Epithelial cell of proximal tubule (primary cell): ENCODE measurements around the gene WDFY4. TPM values are rescaled to one million over a fixed set of nuclear protein-coding genes. Genes with fewer than 3 reads are reported as not detected.

Source experiments
- DNase-seq: peaks from one replicate; pipeline ENCODE4 v3.0.0-alpha.2; 2011; ENCODE audit warnings: low read depth
- H3K4me3 ChIP-seq: 2 replicates; pipeline ENCODE4 v1.5.1; 2011; ENCODE audit warnings: low read depth, mild to moderate bottlenecking, low read length
- CTCF ChIP-seq: conservative IDR thresholded peaks from 2 replicates; pipeline ENCODE4 v1.5.1; 2012; ENCODE audit warnings: low read depth, mild to moderate bottlenecking, low read length
- total RNA-seq: library from RNA; depleted of rRNA; stranded (reverse); fragments of >200 nt; gene quantifications from 2 replicates; pipeline ENCODE4 v1.2.3, GENCODE V29; 2015

The WDFY4 gene
- total RNA-seq, 1 donor from 2014 or later: not detected

DNA sequence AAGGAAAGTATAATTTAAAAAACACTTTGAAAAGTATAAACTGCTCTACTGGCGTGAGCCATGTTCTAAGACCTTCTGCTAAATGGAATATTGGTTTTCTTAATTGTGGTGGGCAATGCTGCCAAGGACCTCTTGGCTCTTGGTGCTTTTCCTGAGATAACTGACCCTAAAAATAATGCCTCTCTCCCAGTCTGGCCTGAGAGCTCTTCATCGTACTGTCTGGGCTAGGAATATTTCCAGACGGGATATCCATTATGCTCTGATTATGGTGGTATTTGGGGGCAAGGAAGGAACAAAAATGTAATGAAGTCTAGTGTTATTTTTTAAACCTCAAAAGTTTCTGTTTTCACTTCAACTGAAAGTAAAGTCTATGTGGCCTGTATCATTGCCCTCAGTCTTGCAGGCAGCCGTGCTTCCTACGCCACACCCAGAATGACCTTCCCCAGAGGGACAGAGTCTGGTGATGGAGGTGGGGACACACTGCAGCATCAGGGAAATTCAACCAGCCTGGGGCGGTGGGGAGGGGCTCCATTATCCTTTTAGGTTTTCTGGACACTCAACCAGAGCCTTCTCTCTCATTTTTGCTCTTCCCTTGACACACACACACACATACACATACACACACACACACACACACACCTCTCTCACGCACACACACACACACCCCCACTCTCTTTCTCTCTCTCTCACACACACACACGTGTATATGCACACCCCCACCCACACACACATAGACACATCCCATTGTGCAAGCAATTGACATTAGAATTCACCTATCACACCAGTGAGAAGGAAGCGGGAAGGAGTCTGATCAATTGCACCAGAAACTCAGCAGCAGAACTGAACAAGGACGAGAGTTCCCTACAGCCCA lies 155.4 kb downstream of the WDFY4 start:
- DNase-seq: no peak
- TF ChIP-seq CTCF: no peak
- H3K4me3 ChIP-seq: no peak overlapping the region

DNA sequence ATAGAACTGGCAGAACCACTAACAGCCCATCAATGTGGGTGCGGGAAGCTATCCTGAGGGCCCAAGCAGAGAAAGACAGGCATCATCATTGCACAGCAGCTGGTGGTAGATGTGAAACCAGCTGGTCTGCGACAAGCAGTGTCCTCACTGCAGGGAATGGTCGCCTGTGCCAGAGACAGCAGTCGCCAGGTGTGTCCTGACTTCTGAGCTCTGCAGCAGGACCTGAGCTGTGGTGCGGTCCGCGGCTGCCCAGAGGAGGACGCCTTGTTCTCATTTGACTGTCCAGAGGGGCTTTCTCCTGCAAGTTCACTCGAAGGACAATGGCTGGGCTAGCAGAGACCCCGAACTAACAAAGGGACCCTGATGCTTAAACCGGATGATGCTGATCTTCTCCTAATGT lies 157.6 kb downstream of the WDFY4 start:
- H3K4me3 ChIP-seq: no peak overlapping the region
- no peak for TF ChIP-seq CTCF
- no peak for DNase-seq

- no peak for DNase-seq
- no peak overlapping the region for H3K4me3 ChIP-seq
- TF ChIP-seq CTCF: no peak
These were observed 158.5 kb downstream of the WDFY4 start for GRCh38 chr10:48843198-48843597.

DNA sequence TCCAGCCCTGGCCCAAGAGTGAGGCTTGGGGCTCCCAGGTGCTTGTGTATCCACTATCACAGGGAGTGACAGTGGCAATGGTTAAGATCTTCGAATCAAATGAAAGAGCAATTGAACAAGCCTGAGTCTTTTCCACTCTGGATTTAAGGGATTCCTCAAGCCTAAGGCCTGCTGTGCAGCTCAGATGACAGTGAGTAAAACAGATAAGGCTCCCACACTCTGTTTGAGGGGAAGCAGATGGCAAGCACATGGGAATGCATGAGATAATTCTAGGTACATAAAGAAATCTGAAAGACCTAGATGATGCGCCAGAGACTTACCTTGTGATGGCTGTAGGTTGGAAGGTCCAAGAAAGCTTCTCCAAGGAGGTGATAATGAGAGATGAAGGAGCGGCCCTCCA lies 159.9 kb downstream of the WDFY4 start:
- DNase-seq: no peak
- TF ChIP-seq CTCF: no peak
- no peak overlapping the region for H3K4me3 ChIP-seq

GRCh38 chr10:48845512-48845911 lies 160.8 kb downstream of the WDFY4 start:
- TF ChIP-seq CTCF: no peak
- no peak overlapping the region for H3K4me3 ChIP-seq

DNA sequence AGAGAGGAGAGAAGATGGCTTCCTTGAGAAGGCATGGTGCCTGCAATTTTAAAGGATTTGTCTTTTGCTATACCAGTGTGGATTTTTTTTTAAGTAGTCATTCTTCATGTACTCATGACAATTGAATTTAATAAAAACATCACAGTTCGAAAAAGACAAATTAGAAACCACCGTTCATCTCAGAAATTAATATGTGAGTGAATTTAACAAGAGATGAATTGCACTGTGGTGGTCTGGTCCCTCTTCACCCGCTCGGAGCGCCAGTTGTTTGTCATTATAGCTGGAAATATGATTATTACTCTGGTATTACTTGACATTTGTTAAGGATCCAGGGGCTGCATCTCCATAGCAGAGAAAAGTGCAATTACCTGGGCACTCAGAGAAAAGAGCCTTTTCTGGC lies 163.0 kb downstream of the WDFY4 start:
- TF ChIP-seq CTCF: no peak
- H3K4me3 ChIP-seq: no peak overlapping the region
- DNase-seq: no peak

More at GRCh38 chr10:48845512-48845911, 160.8 kb downstream of the WDFY4 start:
- no peak for DNase-seq

- no peak for TF ChIP-seq CTCF
- H3K4me3 ChIP-seq: no peak overlapping the region
- DNase-seq: no peak
These were observed 172.2 kb downstream of the WDFY4 start for GRCh38 chr10:48856855-48857254.
